Fibroblast of lung (primary cell): ENCODE measurements around the gene LRP8.

Experiments
- CTCF ChIP-seq, 2 donors: IDR thresholded peaks in 1 of 2; conservative IDR thresholded peaks in 1 of 2; 1 replicate in 1 of 2; 2 replicates in 1 of 2; pipeline ENCODE4 v1.5.1; 2011 to 2012; ENCODE audit warnings: low read length in 2 of 2, control low read depth in 1 of 2, inconsistent platforms in 1 of 2, low read depth in 1 of 2, mild to moderate bottlenecking in 1 of 2
- EZH2 ChIP-seq: IDR thresholded peaks from 2 replicates; pipeline ENCODE4 v1.5.1; 2012; ENCODE audit warnings: low read length, control low read depth, mild to moderate bottlenecking; ENCODE audit errors: missing control alignments

GRCh38 chr1:53214376-53214940 lies 113.4 kb downstream of the LRP8 start:
- TF ChIP-seq EZH2 (no peak), CTCF (conservative IDR thresholded peaks at IDR 0.05 in 1 of 2, IDR thresholded peaks at IDR 0.05 in 1 of 2; ENCODE audit: low read depth in 1 of 2, low read length in 2 of 2) (no peak)
